Iris pigment epithelial cell (primary cell): ENCODE results near the gene IL1RAPL1.

Experiments used
- DNase-seq: peaks from one replicate; pipeline ENCODE4 v3.0.0-alpha.2; 2011; ENCODE audit warnings: low read depth

The IL1RAPL1 gene

GRCh38 chrX:29788991-29789699 is 1201.9 kb downstream of the IL1RAPL1 start:
- no peak for DNase-seq

- no peak for DNase-seq
These were observed 1205.1 kb downstream of the IL1RAPL1 start for GRCh38 chrX:29792335-29792734.

- no peak for DNase-seq
These were observed 1209.9 kb downstream of the IL1RAPL1 start for GRCh38 chrX:29797156-29797555.

- DNase-seq: no peak
These were observed 1211.2 kb downstream of the IL1RAPL1 start for GRCh38 chrX:29798469-29798868.

GRCh38 chrX:29813174-29813573 is 1225.9 kb downstream of the IL1RAPL1 start:
- no peak for DNase-seq

GRCh38 chrX:29824176-29824906 is 1237.1 kb downstream of the IL1RAPL1 start:
- DNase-seq: no peak

- peak; percentile 9 for DNase-seq
These were observed 1239.5 kb downstream of the IL1RAPL1 start for GRCh38 chrX:29826742-29827141.

GRCh38 chrX:29834311-29834710 is 1247.1 kb downstream of the IL1RAPL1 start:
- no peak for DNase-seq

- DNase-seq: no peak
These were observed 1247.5 kb downstream of the IL1RAPL1 start for GRCh38 chrX:29834764-29835163.

- DNase-seq: peak; percentile 66
These were observed 1254.5 kb downstream of the IL1RAPL1 start for GRCh38 chrX:29841750-29842149.

- DNase-seq: no peak
These were observed 1255.3 kb downstream of the IL1RAPL1 start for GRCh38 chrX:29842552-29842951.

GRCh38 chrX:29851857-29852605 is 1264.8 kb downstream of the IL1RAPL1 start:
- DNase-seq: peak; percentile 5

GRCh38 chrX:29852767-29853166 is 1265.5 kb downstream of the IL1RAPL1 start:
- DNase-seq: peak; percentile 70

- DNase-seq: peak; percentile 62
These were observed 1271.5 kb downstream of the IL1RAPL1 start for GRCh38 chrX:29858714-29859113.

- no peak for DNase-seq
These were observed 1275.0 kb downstream of the IL1RAPL1 start for GRCh38 chrX:29862126-29862677.

- no peak for DNase-seq
These were observed 1280.7 kb downstream of the IL1RAPL1 start for GRCh38 chrX:29867971-29868370.

GRCh38 chrX:29869837-29870236 is 1282.6 kb downstream of the IL1RAPL1 start:
- no peak for DNase-seq

- DNase-seq: no peak
These were observed 1283.4 kb downstream of the IL1RAPL1 start for GRCh38 chrX:29870608-29871007.

GRCh38 chrX:29872831-29873230 is 1285.6 kb downstream of the IL1RAPL1 start:
- no peak for DNase-seq

GRCh38 chrX:29876733-29877132 is 1289.5 kb downstream of the IL1RAPL1 start:
- no peak for DNase-seq

GRCh38 chrX:29880977-29881376 is 1293.7 kb downstream of the IL1RAPL1 start:
- DNase-seq: no peak

GRCh38 chrX:29890004-29890403 is 1302.8 kb downstream of the IL1RAPL1 start:
- peak; percentile 10 for DNase-seq
